Loucy (cell line): Measurements from ENCODE around the gene TP53TG5.

Experiments used
- CTCF ChIP-seq: fragments of 200-600 bp; sonication (generic); conservative IDR thresholded peaks from 2 replicates; pipeline ENCODE4 v1.5.1; 2014; ENCODE audit warnings: mild to moderate bottlenecking, antibody characterized with exemption, low read length
- EZH2phosphoT487 ChIP-seq: fragments of 200-600 bp; IDR thresholded peaks from 2 replicates; pipeline ENCODE4 v1.6.1; 2018; ENCODE audit warnings: antibody characterized with exemption, mild to moderate bottlenecking, moderate library complexity, borderline replicate concordance

GRCh38 chr20:45423700-45424099, 45.6 kb upstream of the TP53TG5 start:
- no peak for TF ChIP-seq CTCF
- TF ChIP-seq EZH2phosphoT487: no peak
